Stimulated activated CD4-positive, alpha-beta T cell treated with anti-CD3 and anti-CD28 coated beads, Interleukin-4, amount 100 ng/mL, for 1 hour (primary cell): ENCODE measurements around the gene TLR9.

Source experiments
- DNase-seq: peaks from one replicate; pipeline ENCODE4 v3.0.0-alpha.2; 2020

TLR9 gene

GRCh38 chr3:52171514-52172261 lies 53.8 kb downstream of the TLR9 start:
- DNase-seq: no peak
